H9 (cell line): ENCODE data around the gene IL20RA. TPM values are rescaled to one million over a fixed set of nuclear protein-coding genes. Genes with fewer than 3 reads are reported as not detected.

Source experiments
- DNase-seq: peaks from one replicate; pipeline ENCODE4 v3.0.0-alpha.2; 2017
- H2AFZ ChIP-seq: one replicate; pipeline ENCODE4 v1.6.1; 2013; ENCODE audit warnings: mild to moderate bottlenecking, low read length, control low read depth, moderate library complexity
- H2AK5ac ChIP-seq: 2 replicates; pipeline ENCODE4 v1.6.1; 2013; ENCODE audit warnings: low read length, control low read depth, mixed read lengths; ENCODE audit not compliant: insufficient read length
- H2BK120ac ChIP-seq: one replicate; pipeline ENCODE4 v1.6.1; 2013; ENCODE audit warnings: low read depth, mild to moderate bottlenecking, low read length, control low read depth, inconsistent platforms; ENCODE audit not compliant: poor library complexity, severe bottlenecking
- H2BK12ac ChIP-seq: 2 replicates; pipeline ENCODE4 v1.6.1; 2013; ENCODE audit warnings: low read length, control low read depth, mixed read lengths, low read depth; ENCODE audit not compliant: insufficient read length
- H2BK15ac ChIP-seq: 2 replicates; pipeline ENCODE4 v1.6.1; 2013; ENCODE audit warnings: low read depth, low read length, control low read depth
- H2BK20ac ChIP-seq: one replicate; pipeline ENCODE4 v1.6.1; 2013; ENCODE audit warnings: low read depth, mild to moderate bottlenecking, low read length, control low read depth, inconsistent platforms; ENCODE audit not compliant: poor library complexity, severe bottlenecking
- H2BK5ac ChIP-seq: 2 replicates; pipeline ENCODE4 v1.6.1; 2013; ENCODE audit warnings: low read length, control low read depth, mixed read lengths; ENCODE audit not compliant: insufficient read length
- H3K14ac ChIP-seq: 2 replicates; pipeline ENCODE4 v1.6.1; 2013; ENCODE audit warnings: low read length, control low read depth; ENCODE audit not compliant: insufficient read depth
- H3K18ac ChIP-seq: 2 replicates; pipeline ENCODE4 v1.6.1; 2013; ENCODE audit warnings: low read depth, mild to moderate bottlenecking, mixed read lengths, low read length, control low read depth; ENCODE audit not compliant: insufficient read length
- H3K23ac ChIP-seq: 2 replicates; pipeline ENCODE4 v1.6.1; 2013; ENCODE audit warnings: low read length, control low read depth, mixed read lengths, low read depth; ENCODE audit not compliant: insufficient read length
- H3K23me2 ChIP-seq: 2 replicates; pipeline ENCODE4 v1.6.1; 2013; ENCODE audit warnings: low read depth, mild to moderate bottlenecking, mixed read lengths, low read length, control low read depth; ENCODE audit not compliant: insufficient read length, poor library complexity, severe bottlenecking
- H3K27ac ChIP-seq: 2 replicates; pipeline ENCODE4 v1.5.1; 2013; ENCODE audit warnings: low read length, control low read depth, mixed read lengths, low read depth; ENCODE audit not compliant: insufficient read length
- H3K27me3 ChIP-seq: 2 replicates; pipeline ENCODE4 v1.6.1; 2013; ENCODE audit warnings: low read length, control low read depth, inconsistent platforms; ENCODE audit not compliant: insufficient read depth
- H3K4ac ChIP-seq: 2 replicates; pipeline ENCODE4 v1.6.1; 2013; ENCODE audit warnings: low read depth, mild to moderate bottlenecking, control low read depth, inconsistent platforms, low read length, moderate library complexity
- H3K4me1 ChIP-seq: 2 replicates; pipeline ENCODE4 v1.6.1; 2013; ENCODE audit warnings: low read length, control low read depth, inconsistent platforms; ENCODE audit not compliant: insufficient read depth
- H3K4me2 ChIP-seq: 2 replicates; pipeline ENCODE4 v1.6.1; 2013; ENCODE audit warnings: low read length, control low read depth, mixed read lengths; ENCODE audit not compliant: insufficient read length, insufficient read depth
- H3K56ac ChIP-seq: 2 replicates; pipeline ENCODE4 v1.6.1; 2013; ENCODE audit warnings: low read depth, mild to moderate bottlenecking, mixed read lengths, low read length, control low read depth; ENCODE audit not compliant: insufficient read length
- H3K79me1 ChIP-seq: 2 replicates; pipeline ENCODE4 v1.6.1; 2013; ENCODE audit warnings: low read depth, mild to moderate bottlenecking, moderate library complexity, low read length, control low read depth, inconsistent platforms; ENCODE audit not compliant: insufficient read depth, poor library complexity, severe bottlenecking
- H3K79me2 ChIP-seq: 2 replicates; pipeline ENCODE4 v1.6.1; 2013; ENCODE audit warnings: low read length, control low read depth, inconsistent platforms; ENCODE audit not compliant: insufficient read depth
- H3K9ac ChIP-seq: 2 replicates; pipeline ENCODE4 v1.6.1; 2013; ENCODE audit warnings: low read length, control low read depth, mixed read lengths; ENCODE audit not compliant: insufficient read length; ENCODE audit errors: extremely low read depth
- H3K9me3 ChIP-seq: one replicate; pipeline ENCODE4 v1.6.1; 2013; ENCODE audit warnings: low read depth, low read length, inconsistent platforms; ENCODE audit not compliant: control insufficient read depth
- H3T11ph ChIP-seq: one replicate; pipeline ENCODE4 v1.6.1; 2013; ENCODE audit warnings: mild to moderate bottlenecking, low read length, control low read depth, inconsistent platforms
- H4K20me1 ChIP-seq: one replicate; pipeline ENCODE4 v1.6.1; 2013; ENCODE audit not compliant: control insufficient read depth, insufficient read length, insufficient read depth
- H4K5ac ChIP-seq: 2 replicates; pipeline ENCODE4 v1.6.1; 2013; ENCODE audit warnings: low read depth, mild to moderate bottlenecking, mixed read lengths, low read length, control low read depth; ENCODE audit not compliant: insufficient read length
- H4K8ac ChIP-seq: replicated peaks from 2 replicates; pipeline ENCODE4 v1.6.1; 2013; ENCODE audit warnings: low read length, control low read depth, mixed read lengths, low read depth; ENCODE audit not compliant: insufficient read length
- H4K91ac ChIP-seq: 2 replicates; pipeline ENCODE4 v1.6.1; 2013; ENCODE audit warnings: low read depth, mild to moderate bottlenecking, moderate library complexity, mixed read lengths, low read length, control low read depth; ENCODE audit not compliant: insufficient read length
- H3K27ac Mint-ChIP-seq, 3 experiments: 2 replicates in 2 of 3; 3 replicates in 1 of 3; pipeline ENCODE4 v1.8.0; 2020 to 2021; ENCODE audit warnings: mixed read lengths in 3 of 3, mild to moderate bottlenecking in 1 of 3, moderate library complexity in 1 of 3
- H3K27me3 Mint-ChIP-seq: 2 replicates; pipeline ENCODE4 v1.8.0; 2021; ENCODE audit warnings: low read depth, mild to moderate bottlenecking, moderate library complexity, mixed read lengths
- H3K36me3 Mint-ChIP-seq, 3 experiments: 2 replicates in 2 of 3; 3 replicates in 1 of 3; pipeline ENCODE4 v1.8.0; 2020 to 2021; ENCODE audit warnings: low read depth in 3 of 3, mixed read lengths in 3 of 3; ENCODE audit not compliant: insufficient read depth in 1 of 3
- H3K4me1 Mint-ChIP-seq, 2 experiments: 2 replicates each; pipeline ENCODE4 v1.8.0; 2020; ENCODE audit warnings: mixed read lengths in 2 of 2
- H3K4me3 Mint-ChIP-seq, 2 experiments: 2 replicates in 1 of 2; 3 replicates in 1 of 2; pipeline ENCODE4 v1.8.0; 2020 to 2021; ENCODE audit warnings: mild to moderate bottlenecking in 2 of 2, mixed read lengths in 2 of 2, moderate library complexity in 1 of 2
- H3K9me3 Mint-ChIP-seq, 2 experiments: 2 replicates in 1 of 2; 3 replicates in 1 of 2; pipeline ENCODE4 v1.8.0; 2020; ENCODE audit warnings: mild to moderate bottlenecking in 2 of 2, mixed read lengths in 2 of 2, moderate library complexity in 1 of 2
- WGBS: extraction: QIAGEN DNeasy Blood & Tissue Kit; methylation state at CpG from one replicate; pipeline ENCODE4 v1.1.7; 2013; ENCODE audit warnings: missing lambda C conversion rate, low lambda C conversion rate, mixed read lengths; ENCODE audit not compliant: insufficient read length; ENCODE audit errors: extremely low coverage; 5-methylcytosine and 5-hydroxymethylcytosine counted together
- total RNA-seq: library from RNA; stranded (reverse); gene quantifications from 2 replicates; pipeline ENCODE4 v1.2.1, GENCODE V29; 2021
- TF ChIP-seq, protein P1 (sequence below): fragments of 200-600 bp; sonication (generic); conservative IDR thresholded peaks from 3 replicates; pipeline ENCODE4 v1.8.0; 2021; ENCODE audit warnings: antibody characterized with exemption, mild to moderate bottlenecking

The IL20RA gene
- total RNA-seq, 1 experiment from 2014 or later, result 0.74 TPM

DNA sequence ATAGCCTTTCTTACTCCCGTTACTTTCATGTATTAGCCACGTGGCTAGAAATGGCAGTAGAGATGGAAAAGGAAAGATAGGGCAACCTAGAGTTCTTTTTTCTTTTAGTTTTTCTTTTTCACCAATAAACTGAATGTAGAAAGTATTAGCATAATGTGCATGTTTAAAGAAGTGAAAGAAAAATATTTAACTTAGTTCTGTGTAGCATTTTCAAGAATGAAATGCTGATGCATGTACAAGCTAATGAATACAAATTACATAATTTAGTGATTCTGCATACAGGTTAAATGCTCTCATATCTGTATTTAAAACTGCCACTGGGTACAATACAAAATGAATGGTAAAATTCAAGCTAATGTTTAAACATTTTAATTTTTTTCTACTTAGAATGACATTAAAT, 22.6 kb upstream of the IL20RA start:
- H2BK5ac ChIP-seq, result no peak overlapping the region
- no peak for DNase-seq
- H3K9me3 ChIP-seq, result no peaks in the 10 kb centered on the region
- Mint-ChIP-seq H3K36me3 (peaks cover 0 to 10% (median 5%) of the 10 kb centered on the region in 3 experiments; a peak in 4 of 7 replicates), H3K27ac (no peak overlapping the region), H3K27me3 (peaks cover 5% of the 10 kb centered on the region), H3K4me3 (no peak overlapping the region), H3K9me3 (peaks cover 6 to 11% of the 10 kb centered on the region in 2 experiments; a peak in 3 of 5 replicates), H3K4me1 (peaks cover 5 to 11% of the 10 kb centered on the region in 2 experiments)
- H3K9ac ChIP-seq, result no peak overlapping the region
- H3K23ac ChIP-seq, result no peak overlapping the region
- H3K79me1 ChIP-seq, result no peaks in the 10 kb centered on the region
- no peaks in the 10 kb centered on the region for H3K27me3 ChIP-seq
- no peak overlapping the region for H4K8ac ChIP-seq
- H3K14ac ChIP-seq, result no peak overlapping the region
- no peak overlapping the region for H2BK12ac ChIP-seq
- no peak overlapping the region for H2BK15ac ChIP-seq
- no peak overlapping the region for H3K56ac ChIP-seq
- H4K5ac ChIP-seq, result no peak overlapping the region
- no peak overlapping the region for H3K18ac ChIP-seq
- H3K23me2 ChIP-seq, result no peaks in the 10 kb centered on the region
- H3T11ph ChIP-seq, result no peak overlapping the region
- TF ChIP-seq, protein P1, sequence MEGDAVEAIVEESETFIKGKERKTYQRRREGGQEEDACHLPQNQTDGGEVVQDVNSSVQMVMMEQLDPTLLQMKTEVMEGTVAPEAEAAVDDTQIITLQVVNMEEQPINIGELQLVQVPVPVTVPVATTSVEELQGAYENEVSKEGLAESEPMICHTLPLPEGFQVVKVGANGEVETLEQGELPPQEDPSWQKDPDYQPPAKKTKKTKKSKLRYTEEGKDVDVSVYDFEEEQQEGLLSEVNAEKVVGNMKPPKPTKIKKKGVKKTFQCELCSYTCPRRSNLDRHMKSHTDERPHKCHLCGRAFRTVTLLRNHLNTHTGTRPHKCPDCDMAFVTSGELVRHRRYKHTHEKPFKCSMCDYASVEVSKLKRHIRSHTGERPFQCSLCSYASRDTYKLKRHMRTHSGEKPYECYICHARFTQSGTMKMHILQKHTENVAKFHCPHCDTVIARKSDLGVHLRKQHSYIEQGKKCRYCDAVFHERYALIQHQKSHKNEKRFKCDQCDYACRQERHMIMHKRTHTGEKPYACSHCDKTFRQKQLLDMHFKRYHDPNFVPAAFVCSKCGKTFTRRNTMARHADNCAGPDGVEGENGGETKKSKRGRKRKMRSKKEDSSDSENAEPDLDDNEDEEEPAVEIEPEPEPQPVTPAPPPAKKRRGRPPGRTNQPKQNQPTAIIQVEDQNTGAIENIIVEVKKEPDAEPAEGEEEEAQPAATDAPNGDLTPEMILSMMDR, result no peak
- H2BK120ac ChIP-seq, result no peak overlapping the region
- H4K20me1 ChIP-seq, result no peaks in the 10 kb centered on the region
- H3K4ac ChIP-seq, result no peak overlapping the region
- no peak overlapping the region for H2AFZ ChIP-seq
- H2AK5ac ChIP-seq, result no peak overlapping the region
- no peak overlapping the region for H2BK20ac ChIP-seq
- no peaks in the 10 kb centered on the region; the same call in 1 of the 2 replicates for H3K4me1 ChIP-seq
- H4K91ac ChIP-seq, result no peak overlapping the region
- no peak overlapping the region for H3K4me2 ChIP-seq
- no peak overlapping the region for H3K27ac ChIP-seq
- H3K79me2 ChIP-seq, result no peaks in the 10 kb centered on the region
- WGBS, result no CpG with 5 or more reads among the region's 2 CpGs
